Pulmonary artery endothelial cell (primary cell): ENCODE results near the gene SPDYE4. TPM values are rescaled to one million over a fixed set of nuclear protein-coding genes. Genes with fewer than 3 reads are reported as not detected.

ENCODE experiments used
- DNase-seq: peaks from one replicate; pipeline ENCODE4 v3.0.0-alpha.2; 2011; ENCODE audit warnings: low read depth, low spot score
- total RNA-seq: library from RNA; depleted of rRNA; stranded (reverse); fragments of >200 nt; gene quantifications from 2 replicates; pipeline ENCODE4 v1.2.3, GENCODE V29; 2014

Gene SPDYE4
- total RNA-seq, 1 donor from 2014 or later = not detected

- DNase-seq = no peak
These were observed 45.6 kb downstream of the SPDYE4 start for GRCh38 chr17:8712698-8713097.

DNA sequence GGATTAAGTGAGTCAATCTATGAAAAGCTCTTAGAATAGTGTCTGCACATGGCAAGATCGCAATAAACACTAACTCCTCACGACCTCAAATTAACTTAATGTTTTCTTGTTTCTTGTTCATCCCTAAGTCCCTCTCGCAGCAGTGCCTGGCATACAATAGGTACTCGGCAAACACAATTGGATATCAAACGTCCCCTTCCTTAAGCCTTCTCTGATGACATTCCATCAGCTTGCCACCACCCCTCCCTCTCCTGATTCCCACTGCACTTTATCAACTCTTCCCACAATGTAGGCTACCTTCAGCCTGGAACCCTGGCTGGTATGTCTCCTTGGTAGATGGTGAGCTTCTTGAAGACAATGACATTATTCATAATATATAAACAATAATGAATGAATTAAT lies 47.1 kb downstream of the SPDYE4 start:
- no peak for DNase-seq

DNA sequence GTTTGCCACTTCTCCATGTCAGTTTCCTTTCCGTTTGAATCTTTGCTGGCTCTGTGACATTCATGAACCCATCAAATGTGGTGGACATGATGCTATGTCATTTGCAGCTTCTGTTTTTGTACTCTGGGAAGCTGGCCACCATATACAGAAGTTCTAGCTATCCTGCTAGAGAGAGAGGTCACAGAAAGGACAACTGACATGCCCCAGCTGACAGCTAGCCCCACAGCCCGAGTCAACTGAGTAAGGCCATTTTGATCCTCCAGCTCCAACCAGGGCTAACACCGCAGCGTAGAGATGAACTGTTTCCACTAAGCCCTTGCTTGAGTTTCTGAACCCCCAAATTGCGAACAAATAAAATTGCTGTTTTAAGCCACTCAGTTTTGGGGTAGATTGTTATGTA lies 47.5 kb downstream of the SPDYE4 start:
- DNase-seq = no peak

DNA sequence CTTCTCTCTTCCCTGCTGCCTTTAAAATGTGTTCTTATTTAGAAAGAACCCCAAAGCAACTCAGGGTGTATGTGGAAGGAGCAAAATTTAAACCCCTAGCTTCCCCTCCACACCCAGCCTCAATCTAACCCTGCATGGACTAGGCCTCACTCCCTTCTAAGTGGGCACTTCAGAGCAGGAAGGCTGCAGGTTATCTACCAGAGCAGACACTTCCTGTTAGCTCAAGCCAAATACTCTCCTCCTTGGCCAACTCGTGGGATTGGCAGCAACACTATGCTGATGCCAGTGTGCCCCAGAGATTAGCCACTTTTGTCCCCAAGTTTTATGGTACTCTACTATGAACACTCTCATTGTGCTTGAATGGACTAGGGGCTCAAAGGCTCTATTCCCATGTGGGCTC lies 49.3 kb downstream of the SPDYE4 start:
- no peak for DNase-seq

GRCh38 chr17:8708025-8708461 lies 50.3 kb downstream of the SPDYE4 start:
- DNase-seq = no peak

DNA sequence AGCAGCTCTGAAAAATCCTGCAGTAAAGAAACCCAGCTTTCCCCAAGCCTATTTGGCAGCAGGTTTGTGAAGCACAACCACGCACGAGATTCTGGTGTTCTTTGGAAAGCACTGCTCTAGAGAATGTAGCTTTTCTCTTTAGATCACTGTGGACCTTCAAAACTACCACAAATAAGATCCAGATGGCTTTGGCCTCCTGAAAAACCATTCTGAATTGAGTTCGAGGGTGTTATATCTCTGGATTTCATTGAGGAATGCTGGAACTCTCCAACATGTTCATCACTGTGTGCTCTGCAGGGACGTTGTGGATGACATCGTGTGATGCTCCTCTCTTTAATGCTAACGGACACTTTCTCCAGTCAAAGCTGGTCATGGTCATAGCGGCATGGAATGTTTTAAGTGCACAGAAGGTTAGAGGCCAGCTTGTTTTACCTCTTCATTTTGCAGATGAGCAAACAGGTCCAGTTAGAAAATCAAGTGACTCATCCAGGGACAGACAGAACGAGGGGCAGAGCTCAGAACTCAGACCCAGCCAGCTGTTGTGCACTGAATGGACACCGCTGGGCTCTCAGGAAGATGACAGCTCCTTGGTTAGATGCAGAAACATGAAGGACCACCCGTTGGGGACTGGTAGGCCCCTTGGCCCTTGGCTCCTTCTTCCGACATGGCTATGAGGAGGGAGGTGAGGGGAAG lies 50.9 kb downstream of the SPDYE4 start:
- DNase-seq = no peak

DNA sequence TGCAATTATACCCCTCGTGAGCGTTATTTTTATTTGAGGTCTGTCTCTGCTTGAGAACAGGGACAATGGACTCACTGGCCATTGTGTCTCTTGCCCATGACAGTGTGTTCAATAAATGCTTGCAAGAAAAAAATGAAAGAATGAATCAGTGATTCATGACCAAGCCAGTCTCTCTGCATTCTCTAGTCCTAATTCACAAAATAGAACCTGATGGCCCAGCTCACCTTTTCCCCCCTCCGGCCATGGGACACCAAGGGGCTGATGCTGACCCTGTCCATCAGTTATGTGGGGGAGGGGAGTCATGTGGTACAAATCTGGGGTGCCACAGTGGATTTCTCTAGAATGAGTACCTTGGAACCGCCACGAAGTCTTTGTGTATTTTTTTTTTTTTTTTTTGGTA lies 51.9 kb downstream of the SPDYE4 start:
- DNase-seq = no peak

GRCh38 chr17:8705427-8705826 lies 52.9 kb downstream of the SPDYE4 start:
- no peak for DNase-seq

DNA sequence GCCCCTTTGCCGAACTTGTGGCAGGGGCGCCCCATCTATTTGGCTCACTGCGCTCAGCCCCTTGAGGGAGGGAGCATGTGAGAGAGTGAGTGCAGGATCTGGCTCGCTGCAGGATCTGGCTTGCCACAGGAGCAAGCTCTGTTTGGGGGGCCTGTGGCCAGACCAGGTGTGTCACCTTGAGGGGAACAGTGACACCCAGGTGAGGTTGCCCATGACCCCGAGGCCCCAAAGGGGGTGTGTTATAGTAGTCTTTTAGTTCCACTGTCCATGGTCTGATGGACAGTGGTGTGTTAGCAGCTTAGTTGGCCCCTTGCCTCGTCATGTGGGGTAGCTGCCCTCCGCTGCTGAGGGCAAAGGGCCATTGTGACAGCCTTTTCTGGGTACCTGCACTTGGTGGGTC lies 55.3 kb downstream of the SPDYE4 start:
- no peak for DNase-seq

DNA sequence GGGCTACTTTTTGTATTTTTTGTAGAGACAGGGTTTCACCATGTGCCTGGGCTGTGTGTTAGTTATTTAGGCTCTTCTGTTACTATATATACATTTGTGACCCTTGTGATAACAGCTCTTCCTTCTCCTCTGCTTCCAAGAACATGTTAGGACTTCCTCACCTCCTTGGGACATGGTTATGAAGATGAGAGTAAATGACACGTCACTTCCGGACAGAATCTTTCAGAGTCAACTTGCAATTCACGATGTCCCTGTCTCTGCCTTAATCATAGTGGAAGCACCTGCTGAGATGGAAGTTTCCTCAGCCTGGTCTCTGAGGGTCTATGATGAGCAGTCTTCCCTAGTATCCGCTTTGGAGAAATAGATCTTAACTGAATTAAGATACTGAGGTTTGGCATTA lies 56.6 kb downstream of the SPDYE4 start:
- no peak for DNase-seq

DNA sequence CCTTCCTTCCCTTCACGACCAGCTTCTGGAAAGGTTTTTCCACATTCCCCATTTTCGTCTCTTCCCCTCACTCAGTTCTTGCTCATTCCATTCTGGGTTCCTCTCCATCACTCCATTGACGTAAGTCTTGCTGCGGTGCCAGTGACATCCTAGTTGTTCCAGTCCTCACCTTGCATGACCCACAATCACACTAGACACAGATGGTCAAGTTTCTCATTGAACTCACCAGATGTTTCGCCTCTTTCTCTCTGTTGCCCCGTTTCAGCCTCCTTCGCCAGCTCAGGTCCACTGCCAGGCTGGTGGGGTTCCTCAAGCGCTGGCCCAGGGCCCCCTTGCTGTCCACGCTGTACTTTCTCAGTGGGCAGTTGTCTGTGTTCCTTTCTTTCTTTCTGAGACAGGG lies 57.1 kb downstream of the SPDYE4 start:
- no peak for DNase-seq

Other genes starting within 250 kb of the SPDYE4 start
- gene MYH10, start 127.8 kb downstream of the SPDYE4 start, total RNA-seq = 122 and 142 TPM in 2 replicates
- not detected in 2 replicates for gene CCDC42, start 13.7 kb downstream of the SPDYE4 start, total RNA-seq
- gene MFSD6L, start 40.8 kb upstream of the SPDYE4 start, total RNA-seq = not detected in 2 replicates
- gene PIK3R6, start 109.1 kb upstream of the SPDYE4 start, total RNA-seq = not detected in 2 replicates
- gene PIK3R5, start 207.2 kb upstream of the SPDYE4 start, total RNA-seq = not detected in 2 replicates